Endothelial cell (in vitro differentiated cells): ENCODE measurements around the gene MDFI. TPM values are rescaled to one million over a fixed set of nuclear protein-coding genes. Genes with fewer than 3 reads are reported as not detected.

Source experiments
- DNase-seq: peaks from one replicate; pipeline ENCODE4 v3.0.0; 2021; ENCODE audit warnings: low spot score
- H3K27ac Mint-ChIP-seq: one replicate; pipeline ENCODE4 v1.8.0; 2021; ENCODE audit warnings: mixed read lengths, inconsistent platforms; ENCODE audit not compliant: unreplicated experiment
- H3K27me3 Mint-ChIP-seq: one replicate; pipeline ENCODE4 v1.8.0; 2021; ENCODE audit warnings: mild to moderate bottlenecking, moderate library complexity, mixed read lengths, inconsistent platforms; ENCODE audit not compliant: unreplicated experiment
- H3K36me3 Mint-ChIP-seq: one replicate; pipeline ENCODE4 v1.8.0; 2021; ENCODE audit warnings: mild to moderate bottlenecking, low read depth, mixed read lengths, inconsistent platforms; ENCODE audit not compliant: unreplicated experiment
- H3K4me1 Mint-ChIP-seq: one replicate; pipeline ENCODE4 v1.8.0; 2021; ENCODE audit warnings: mild to moderate bottlenecking, mixed read lengths, inconsistent platforms; ENCODE audit not compliant: unreplicated experiment
- H3K4me3 Mint-ChIP-seq: one replicate; pipeline ENCODE4 v1.8.0; 2021; ENCODE audit warnings: mild to moderate bottlenecking, mixed read lengths, inconsistent platforms; ENCODE audit not compliant: unreplicated experiment
- H3K9me3 Mint-ChIP-seq: one replicate; pipeline ENCODE4 v1.8.0; 2021; ENCODE audit warnings: mixed read lengths, inconsistent platforms; ENCODE audit not compliant: unreplicated experiment
- CTCF ChIP-seq: fragments of 200-600 bp; sonication (generic); IDR thresholded peaks from one replicate; pipeline ENCODE4 v1.5.0; 2021; ENCODE audit warnings: antibody characterized with exemption; ENCODE audit not compliant: unreplicated experiment
- total RNA-seq: library from RNA; stranded (reverse); fragmentation: NEBNext Ultra II Directional; extraction: Animal tissue kit (Norgen Biotek cat#: 25700); gene quantifications from one replicate; pipeline ENCODE4 v1.2.1, GENCODE V29; 2021; ENCODE audit not compliant: unreplicated experiment

MDFI gene
- total RNA-seq, 1 donor from 2014 or later: 285 TPM

GRCh38 chr6:41595166-41595565 is 43.1 kb upstream of the MDFI start:
- Mint-ChIP-seq H3K9me3 (no peaks in the 10 kb centered on the region), H3K4me1 (no peaks in the 10 kb centered on the region), H3K4me3 (no peak overlapping the region), H3K27ac (no peak overlapping the region), H3K36me3 (peaks cover 12% of the 10 kb centered on the region), H3K27me3 (peaks cover 10% of the 10 kb centered on the region)
- DNase-seq: no peak
- no peak for TF ChIP-seq CTCF

- no peak overlapping the region for H3K27ac Mint-ChIP-seq
- no peak for DNase-seq
- no peaks in the 10 kb centered on the region for H3K4me1 Mint-ChIP-seq
- no peaks in the 10 kb centered on the region for H3K9me3 Mint-ChIP-seq
- H3K4me3 Mint-ChIP-seq: no peak overlapping the region
- peaks cover 7% of the 10 kb centered on the region for H3K36me3 Mint-ChIP-seq
- H3K27me3 Mint-ChIP-seq: peaks cover 7% of the 10 kb centered on the region
- no peak for TF ChIP-seq CTCF
Observed at GRCh38 chr6:41596096-41596685, 42.1 kb upstream of the MDFI start.

- TF ChIP-seq CTCF: no peak
- no peak overlapping the region for H3K4me3 Mint-ChIP-seq
- peaks cover under 1% of the 10 kb centered on the region for H3K4me1 Mint-ChIP-seq
- H3K36me3 Mint-ChIP-seq: peaks cover 7% of the 10 kb centered on the region
- H3K27me3 Mint-ChIP-seq: peaks cover 5% of the 10 kb centered on the region
- DNase-seq: no peak
- no peaks in the 10 kb centered on the region for H3K9me3 Mint-ChIP-seq
- H3K27ac Mint-ChIP-seq: no peak overlapping the region
Observed at GRCh38 chr6:41596807-41597206, 41.5 kb upstream of the MDFI start.

GRCh38 chr6:41597246-41598000 is 40.8 kb upstream of the MDFI start:
- no peaks in the 10 kb centered on the region for H3K9me3 Mint-ChIP-seq
- H3K27ac Mint-ChIP-seq: no peak overlapping the region
- no peak overlapping the region for H3K4me3 Mint-ChIP-seq
- no peak for DNase-seq
- H3K36me3 Mint-ChIP-seq: peaks cover 7% of the 10 kb centered on the region
- no peak for TF ChIP-seq CTCF
- H3K27me3 Mint-ChIP-seq: peaks cover 5% of the 10 kb centered on the region
- H3K4me1 Mint-ChIP-seq: peaks cover 7% of the 10 kb centered on the region

- Mint-ChIP-seq H3K27me3 (peaks cover 5% of the 10 kb centered on the region), H3K4me1 (peaks cover 17% of the 10 kb centered on the region)
- TF ChIP-seq CTCF: no peak
Observed at GRCh38 chr6:41598670-41599014, 39.6 kb upstream of the MDFI start.

More at GRCh38 chr6:41598670-41599014, 39.6 kb upstream of the MDFI start:
- Mint-ChIP-seq H3K36me3 (peaks cover 7% of the 10 kb centered on the region), H3K4me3 (no peak overlapping the region), H3K9me3 (no peaks in the 10 kb centered on the region), H3K27ac (no peak overlapping the region)
- DNase-seq: no peak
